Neutrophil (primary cell): ENCODE results near the gene CDC73.
A peak's percentile ranks its signal among the peaks of the same experiment; 100 is the strongest.
"Not testable (repeated sequence)": the region's sequence is repeated elsewhere in the genome, so short reads cannot be mapped to it uniquely, and the experiment has no call there.

Experiments used
- H3K27ac ChIP-seq: fragments of 200-600 bp; sonication (generic); 2 replicates; pipeline ENCODE4 v1.5.1; 2016; ENCODE audit warnings: mild to moderate bottlenecking, moderate library complexity
- H3K27me3 ChIP-seq: fragments of 200-600 bp; sonication (generic); 2 replicates; pipeline ENCODE4 v1.6.0; 2016; ENCODE audit warnings: mild to moderate bottlenecking
- H3K36me3 ChIP-seq: fragments of 200-600 bp; sonication (generic); 2 replicates; pipeline ENCODE4 v1.5.1; 2017
- H3K4me1 ChIP-seq, 2 experiments: fragments of 200-600 bp in 1 of 2; sonication (generic) in 1 of 2; 1 replicate in 1 of 2; 2 replicates in 1 of 2; pipeline versions ENCODE4 v1.5.1 to v1.6.1; 2013 to 2016; ENCODE audit warnings: low read depth in 1 of 2, low read length in 1 of 2, mild to moderate bottlenecking in 1 of 2, moderate library complexity in 1 of 2; ENCODE audit not compliant: control insufficient read depth in 1 of 2, insufficient read depth in 1 of 2
- H3K4me3 ChIP-seq, 2 experiments: fragments of 200-600 bp in 1 of 2; sonication (generic) in 1 of 2; 1 replicate in 1 of 2; 2 replicates in 1 of 2; pipeline ENCODE4 v1.5.1; 2013 to 2016; ENCODE audit warnings: low read depth in 1 of 2, low read length in 1 of 2, mild to moderate bottlenecking in 1 of 2, moderate library complexity in 1 of 2
- H3K9me3 ChIP-seq: fragments of 200-600 bp; sonication (generic); 2 replicates; pipeline ENCODE4 v1.5.1; 2016
- TF ChIP-seq, protein P1 (sequence below): fragments of 200-600 bp; sonication (generic); IDR thresholded peaks from 2 replicates; pipeline ENCODE4 v1.5.1; 2016; ENCODE audit warnings: antibody characterized with exemption

CDC73 gene

DNA sequence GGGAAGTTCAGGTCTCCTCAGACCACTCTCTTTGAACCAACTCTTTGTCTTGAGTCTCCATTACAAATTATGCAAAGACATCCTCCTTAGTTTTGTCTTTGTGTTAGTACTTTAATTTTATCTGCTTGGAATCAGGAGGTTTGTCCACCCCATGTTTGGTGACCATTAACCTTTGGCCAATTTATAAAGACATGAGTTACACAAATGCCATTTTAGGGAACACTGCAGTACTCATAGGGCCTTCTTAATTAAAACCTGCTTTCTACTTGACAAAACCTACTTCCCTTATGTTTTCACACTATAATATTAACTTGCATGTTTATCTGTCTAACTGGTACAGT, 7.9 kb upstream of the CDC73 start:
- Histone ChIP-seq H3K4me3 (no peak overlapping the region), H3K4me1 (peaks cover 46 to 48% of the 10 kb centered on the region in 2 experiments), H3K36me3 (no peaks in the 10 kb centered on the region), H3K27ac (peak overlapping the region; percentile 83), H3K27me3 (no peaks in the 10 kb centered on the region), H3K9me3 (no peaks in the 10 kb centered on the region)
- TF ChIP-seq, protein P1, sequence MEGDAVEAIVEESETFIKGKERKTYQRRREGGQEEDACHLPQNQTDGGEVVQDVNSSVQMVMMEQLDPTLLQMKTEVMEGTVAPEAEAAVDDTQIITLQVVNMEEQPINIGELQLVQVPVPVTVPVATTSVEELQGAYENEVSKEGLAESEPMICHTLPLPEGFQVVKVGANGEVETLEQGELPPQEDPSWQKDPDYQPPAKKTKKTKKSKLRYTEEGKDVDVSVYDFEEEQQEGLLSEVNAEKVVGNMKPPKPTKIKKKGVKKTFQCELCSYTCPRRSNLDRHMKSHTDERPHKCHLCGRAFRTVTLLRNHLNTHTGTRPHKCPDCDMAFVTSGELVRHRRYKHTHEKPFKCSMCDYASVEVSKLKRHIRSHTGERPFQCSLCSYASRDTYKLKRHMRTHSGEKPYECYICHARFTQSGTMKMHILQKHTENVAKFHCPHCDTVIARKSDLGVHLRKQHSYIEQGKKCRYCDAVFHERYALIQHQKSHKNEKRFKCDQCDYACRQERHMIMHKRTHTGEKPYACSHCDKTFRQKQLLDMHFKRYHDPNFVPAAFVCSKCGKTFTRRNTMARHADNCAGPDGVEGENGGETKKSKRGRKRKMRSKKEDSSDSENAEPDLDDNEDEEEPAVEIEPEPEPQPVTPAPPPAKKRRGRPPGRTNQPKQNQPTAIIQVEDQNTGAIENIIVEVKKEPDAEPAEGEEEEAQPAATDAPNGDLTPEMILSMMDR = no peak

DNA sequence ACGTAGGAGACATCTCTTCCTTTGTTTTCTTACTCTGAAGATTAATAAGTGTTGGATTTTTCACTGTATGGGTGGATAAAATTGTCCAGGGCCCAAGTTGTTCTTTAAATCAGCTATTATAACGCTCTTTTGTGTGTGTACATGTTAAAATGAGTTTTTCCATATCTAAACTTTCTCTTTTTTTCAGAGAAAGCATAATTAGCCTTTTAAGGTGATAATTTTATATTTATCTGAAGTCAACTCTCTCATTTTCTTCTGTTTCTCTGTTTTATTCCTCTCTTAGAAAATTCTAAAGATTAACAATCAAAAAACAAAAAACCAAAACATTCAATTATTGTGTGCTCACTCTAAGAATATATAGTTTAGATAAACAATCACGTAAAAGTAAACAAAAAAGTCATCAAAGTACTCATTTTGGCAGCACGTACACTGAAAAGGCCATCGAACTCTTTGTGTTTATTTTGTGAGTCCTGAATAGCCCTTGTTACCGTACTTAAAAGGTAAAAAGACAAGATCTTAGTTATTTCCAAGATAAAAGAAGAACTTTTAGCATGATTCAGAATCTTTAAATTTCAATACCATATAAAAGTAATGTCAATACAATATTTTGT, 7.2 kb upstream of the CDC73 start:
- H3K4me3 ChIP-seq = no peak overlapping the region
- H3K4me1 ChIP-seq = peaks cover 46 to 48% of the 10 kb centered on the region in 2 experiments
- no peaks in the 10 kb centered on the region for H3K27me3 ChIP-seq
- H3K36me3 ChIP-seq = no peaks in the 10 kb centered on the region
- H3K27ac ChIP-seq = peak overlapping the region; percentile 83
- H3K9me3 ChIP-seq = no peaks in the 10 kb centered on the region
- TF ChIP-seq, protein P1 = no peak

DNA sequence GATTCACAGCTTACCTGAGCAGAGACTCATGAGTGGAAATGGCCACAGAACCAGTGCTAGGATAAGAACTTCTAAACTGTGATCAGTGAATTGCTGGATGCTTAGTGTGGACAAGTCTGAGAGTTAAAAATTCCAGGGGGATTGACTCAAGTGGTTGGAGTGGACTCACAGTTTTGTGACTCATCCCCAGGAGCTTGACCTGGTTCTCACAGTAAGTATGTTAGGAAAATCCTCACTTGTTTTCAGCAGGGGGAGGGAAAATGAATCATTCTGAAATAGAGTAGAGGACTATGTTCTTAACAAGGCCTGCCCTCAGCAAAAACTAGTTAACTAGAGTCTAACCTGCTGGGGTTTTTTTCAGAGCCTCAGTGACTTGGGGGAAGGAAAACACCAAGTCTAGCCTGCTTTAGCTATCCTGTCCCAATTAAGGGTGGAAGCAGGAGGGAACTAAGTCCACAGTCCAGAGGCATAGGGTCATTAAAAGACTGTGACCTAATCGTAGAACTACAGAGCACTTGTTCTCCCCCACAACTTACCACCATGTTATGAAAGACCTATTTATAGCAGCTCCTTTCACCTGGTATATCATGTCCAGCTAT, 6.1 kb upstream of the CDC73 start:
- no peak overlapping the region for H3K4me3 ChIP-seq
- peaks cover 41 to 42% of the 10 kb centered on the region in 2 experiments for H3K4me1 ChIP-seq
- H3K27ac ChIP-seq = no peak overlapping the region
- no peaks in the 10 kb centered on the region for H3K36me3 ChIP-seq
- H3K9me3 ChIP-seq = no peaks in the 10 kb centered on the region
- H3K27me3 ChIP-seq = no peaks in the 10 kb centered on the region
- TF ChIP-seq, protein P1 = no peak

DNA sequence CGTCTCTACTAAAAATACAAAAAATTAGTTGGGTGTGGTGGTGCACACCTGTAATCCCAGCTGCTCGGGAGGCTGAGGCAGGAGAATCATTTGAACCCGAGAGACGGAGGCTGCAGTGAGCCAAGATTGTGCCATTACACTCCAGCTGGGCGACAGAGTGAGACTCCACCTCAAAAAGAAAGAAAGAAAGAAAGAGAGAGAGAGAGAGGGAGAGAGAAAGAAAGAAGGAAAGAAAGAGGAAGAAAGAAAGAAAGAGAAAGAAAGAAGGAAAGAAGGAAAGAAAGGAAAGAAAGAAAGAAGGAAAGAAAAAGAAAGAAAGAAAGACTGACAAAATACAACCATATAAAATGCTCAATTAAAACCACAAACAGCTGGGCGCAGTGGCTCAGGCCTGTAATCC, 4.7 kb upstream of the CDC73 start:
- peaks cover 33% of the 10 kb centered on the region in 2 experiments for H3K4me1 ChIP-seq
- not testable (repeated sequence) for H3K27me3 ChIP-seq, H3K27ac ChIP-seq, H3K9me3 ChIP-seq, H3K4me3 ChIP-seq, H3K36me3 ChIP-seq

DNA sequence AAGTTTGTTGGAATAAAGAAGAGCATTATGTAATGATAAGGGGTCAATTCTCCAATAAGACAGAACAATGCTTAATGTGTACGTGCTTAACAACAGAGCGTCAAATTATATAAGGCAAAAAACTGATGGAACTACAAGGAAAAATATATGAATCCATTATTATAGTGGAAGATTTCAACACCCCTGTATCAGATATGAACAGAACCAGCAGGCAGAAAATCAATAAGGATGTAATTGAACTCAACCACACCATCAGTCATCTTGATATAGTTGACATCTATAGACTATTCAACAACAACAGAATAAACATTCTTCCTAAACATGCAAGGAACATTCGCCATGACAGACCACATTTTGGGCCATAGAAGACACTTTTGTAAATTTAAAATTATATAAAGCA, 3.6 kb upstream of the CDC73 start:
- Histone ChIP-seq H3K4me1 (peaks cover 29 to 33% of the 10 kb centered on the region in 2 experiments), H3K27me3 (no peaks in the 10 kb centered on the region), H3K27ac (no peak overlapping the region), H3K36me3 (no peaks in the 10 kb centered on the region), H3K4me3 (no peak overlapping the region), H3K9me3 (no peaks in the 10 kb centered on the region)
- TF ChIP-seq, protein P1 = no peak

DNA sequence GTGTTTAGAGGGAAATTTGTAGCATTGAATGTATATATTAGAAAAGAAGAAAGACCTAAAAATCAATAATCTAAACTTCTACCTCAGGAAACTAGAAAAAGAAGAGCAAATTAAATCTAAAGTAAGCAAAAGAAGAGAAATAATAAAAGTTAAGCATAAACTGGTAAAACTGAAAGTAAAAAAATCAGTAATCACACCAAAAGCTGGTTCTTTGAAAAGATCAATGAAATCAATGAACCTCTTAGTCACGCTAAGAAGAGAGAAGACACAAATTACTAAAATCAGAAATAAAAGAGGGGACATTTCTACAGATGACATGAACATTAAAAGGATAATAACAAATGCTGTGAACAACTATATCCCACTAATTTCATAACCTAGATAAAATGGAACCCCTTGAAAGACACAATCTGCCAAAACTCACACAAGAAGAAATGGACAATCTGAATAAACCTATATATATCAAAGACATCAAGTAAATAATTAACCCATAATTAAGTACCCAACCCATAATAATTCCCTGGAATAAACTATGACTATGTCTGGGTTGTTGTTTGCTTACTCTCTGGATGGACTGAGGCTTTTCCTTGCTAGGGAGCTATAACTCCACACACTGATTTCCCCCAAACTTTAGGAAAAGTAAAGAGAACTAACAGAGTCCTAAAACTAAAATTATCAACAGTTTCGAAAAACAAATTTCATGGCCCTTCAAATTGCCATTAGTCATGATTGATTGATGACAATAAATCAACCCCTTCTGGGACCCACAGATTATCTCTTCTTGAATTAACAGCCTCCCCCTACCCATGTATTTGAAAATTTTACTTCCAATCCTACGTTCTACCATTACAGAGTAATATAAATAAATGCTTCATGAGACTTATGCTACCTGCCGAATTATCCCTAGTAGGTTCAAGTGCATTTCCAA, 2.8 kb upstream of the CDC73 start:
- H3K27ac ChIP-seq = no peak overlapping the region
- no peaks in the 10 kb centered on the region for H3K36me3 ChIP-seq
- peaks cover 29 to 33% of the 10 kb centered on the region in 2 experiments for H3K4me1 ChIP-seq
- no peaks in the 10 kb centered on the region for H3K27me3 ChIP-seq
- no peak overlapping the region for H3K4me3 ChIP-seq
- TF ChIP-seq, protein P1 = no peak
- H3K9me3 ChIP-seq = no peaks in the 10 kb centered on the region
